Vagina (tissue), 2 donors: ENCODE measurements around the gene CADM2. TPM values are rescaled to one million over a fixed set of nuclear protein-coding genes. Genes with fewer than 3 reads are reported as not detected.

Experiments used
- DNase-seq, 2 donors: peaks; one replicate each; pipeline ENCODE4 v3.0.0-alpha.2; 2017; ENCODE audit errors: extremely low spot score in 2 of 2
- H3K27ac ChIP-seq: fragments of 200-600 bp; sonication (generic); one replicate; pipeline ENCODE4 v1.5.1; 2019
- H3K27me3 ChIP-seq: fragments of 200-600 bp; sonication (generic); one replicate; pipeline ENCODE4 v1.5.1; 2019
- H3K36me3 ChIP-seq, 2 donors: fragments of 200-600 bp; sonication (generic); one replicate each; pipeline ENCODE4 v1.5.1; 2017 to 2019
- H3K4me1 ChIP-seq: fragments of 200-600 bp; sonication (generic); one replicate; pipeline ENCODE4 v1.5.1; 2019
- H3K4me3 ChIP-seq, 2 donors: fragments of 200-600 bp; sonication (generic); 1 replicate in 1 of 2; 2 replicates in 1 of 2; pipeline ENCODE4 v1.5.1; 2016 to 2019
- H3K9me3 ChIP-seq: fragments of 200-600 bp; sonication (generic); one replicate; pipeline ENCODE4 v1.5.1; 2019
- POLR2A ChIP-seq, 2 donors: fragments of 450-650 bp; IDR thresholded peaks; one replicate each; pipeline ENCODE4 v1.6.1; 2017; ENCODE audit warnings: antibody characterized with exemption in 2 of 2, mild to moderate bottlenecking in 2 of 2, moderate library complexity in 2 of 2
- POLR2AphosphoS5 ChIP-seq, 2 donors: sonication (generic); formaldehyde crosslinking; IDR thresholded peaks; one replicate each; pipeline ENCODE4 v1.9.0; 2017; ENCODE audit warnings: antibody characterized with exemption in 2 of 2, mild to moderate bottlenecking in 2 of 2, low read depth in 1 of 2; ENCODE audit not compliant: insufficient read depth in 1 of 2
- intact Hi-C: fragments of 100-400 bp; cut with DNase I; formaldehyde crosslinking; loops from one replicate; pipeline ENCODE4 v1.15.1; 2023
- total RNA-seq: library from RNA; depleted of rRNA; stranded (reverse); fragments of >200 nt; gene quantifications from one replicate; pipeline ENCODE4 v1.2.3, GENCODE V29; 2016
- TF ChIP-seq, protein P1 (sequence below), 3 experiments: fragments of 450-650 bp in 2 of 3; fragments of 200-600 bp in 1 of 3; sonication (generic) in 1 of 3; IDR thresholded peaks; one replicate each; pipeline ENCODE4 v1.5.1; 2017 to 2019; ENCODE audit warnings: antibody characterized with exemption in 3 of 3, mild to moderate bottlenecking in 2 of 3, moderate library complexity in 2 of 3

Gene CADM2
- total RNA-seq, 1 donor from 2014 or later = 3.7 TPM

DNA sequence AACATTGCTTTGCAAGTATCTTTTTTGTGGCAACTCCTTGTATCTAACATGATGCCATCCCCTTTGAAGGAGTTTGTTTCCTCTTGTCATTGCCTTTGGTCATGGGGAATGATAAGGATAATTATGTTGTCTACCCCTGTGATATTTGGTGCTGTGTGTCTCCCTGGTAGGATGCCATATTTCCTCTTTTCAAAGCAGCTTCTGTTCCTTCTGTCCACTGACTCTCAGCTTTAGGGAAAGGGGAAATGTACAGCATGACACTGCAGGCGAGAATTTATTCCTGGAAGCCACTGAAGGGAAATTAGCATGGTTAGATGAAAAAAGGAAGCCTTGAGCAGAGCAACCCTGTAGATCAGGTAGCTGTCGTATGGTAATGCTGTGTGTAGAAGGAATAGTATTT, 576.7 kb downstream of the CADM2 start:
- Histone ChIP-seq H3K4me1 (no peaks in the 10 kb centered on the region), H3K9me3 (no peaks in the 10 kb centered on the region), H3K27me3 (no peaks in the 10 kb centered on the region), H3K4me3 (no peak overlapping the region), H3K27ac (no peak overlapping the region), H3K36me3 (no peaks in the 10 kb centered on the region)
- DNase-seq = no peak
- no peak for TF ChIP-seq POLR2A (IDR thresholded peaks at IDR 0.05)
- TF ChIP-seq, protein P1, sequence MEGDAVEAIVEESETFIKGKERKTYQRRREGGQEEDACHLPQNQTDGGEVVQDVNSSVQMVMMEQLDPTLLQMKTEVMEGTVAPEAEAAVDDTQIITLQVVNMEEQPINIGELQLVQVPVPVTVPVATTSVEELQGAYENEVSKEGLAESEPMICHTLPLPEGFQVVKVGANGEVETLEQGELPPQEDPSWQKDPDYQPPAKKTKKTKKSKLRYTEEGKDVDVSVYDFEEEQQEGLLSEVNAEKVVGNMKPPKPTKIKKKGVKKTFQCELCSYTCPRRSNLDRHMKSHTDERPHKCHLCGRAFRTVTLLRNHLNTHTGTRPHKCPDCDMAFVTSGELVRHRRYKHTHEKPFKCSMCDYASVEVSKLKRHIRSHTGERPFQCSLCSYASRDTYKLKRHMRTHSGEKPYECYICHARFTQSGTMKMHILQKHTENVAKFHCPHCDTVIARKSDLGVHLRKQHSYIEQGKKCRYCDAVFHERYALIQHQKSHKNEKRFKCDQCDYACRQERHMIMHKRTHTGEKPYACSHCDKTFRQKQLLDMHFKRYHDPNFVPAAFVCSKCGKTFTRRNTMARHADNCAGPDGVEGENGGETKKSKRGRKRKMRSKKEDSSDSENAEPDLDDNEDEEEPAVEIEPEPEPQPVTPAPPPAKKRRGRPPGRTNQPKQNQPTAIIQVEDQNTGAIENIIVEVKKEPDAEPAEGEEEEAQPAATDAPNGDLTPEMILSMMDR (IDR thresholded peaks at IDR 0.05) = no peak
- no peak for TF ChIP-seq POLR2AphosphoS5 (IDR thresholded peaks at IDR 0.05; ENCODE audit: insufficient read depth in 1 of 2, low read depth in 1 of 2)
- intact Hi-C loops = no loop called here

GRCh38 chr3:85539232-85539631, 580.4 kb downstream of the CADM2 start:
- Histone ChIP-seq H3K27ac (no peak overlapping the region), H3K36me3 (no peaks in the 10 kb centered on the region), H3K4me3 (no peak overlapping the region), H3K9me3 (no peaks in the 10 kb centered on the region), H3K27me3 (no peaks in the 10 kb centered on the region), H3K4me1 (no peaks in the 10 kb centered on the region)
- intact Hi-C loops = no loop called here
- no peak for TF ChIP-seq POLR2AphosphoS5 (IDR thresholded peaks at IDR 0.05; ENCODE audit: insufficient read depth in 1 of 2, low read depth in 1 of 2)
- no peak for TF ChIP-seq POLR2A (IDR thresholded peaks at IDR 0.05)
- TF ChIP-seq, protein P1 (IDR thresholded peaks at IDR 0.05) = no peak
- DNase-seq = no peak

DNA sequence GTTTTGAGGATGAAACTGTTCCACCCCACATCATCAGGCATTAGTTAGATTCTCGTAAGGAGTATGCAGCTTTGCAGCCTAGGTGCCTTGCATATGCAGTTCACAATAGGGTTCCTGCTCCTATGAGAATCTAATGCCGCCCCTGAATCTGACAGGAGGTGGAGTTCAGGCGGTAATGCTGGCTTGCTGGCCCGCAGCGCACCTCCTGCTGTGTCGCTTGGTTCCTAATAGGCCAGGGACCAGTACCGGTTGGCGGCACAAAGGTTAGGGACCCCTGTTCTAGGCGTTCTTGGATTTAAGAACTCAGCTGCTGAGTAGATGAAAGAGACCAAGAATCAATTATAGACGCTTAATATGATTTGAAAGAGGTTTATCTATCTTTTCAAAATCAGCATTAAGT, 595.4 kb downstream of the CADM2 start:
- intact Hi-C loops = no loop called here
- no peak for DNase-seq
- Histone ChIP-seq H3K27ac (no peak overlapping the region), H3K4me3 (no peak overlapping the region), H3K36me3 (no peaks in the 10 kb centered on the region), H3K9me3 (no peaks in the 10 kb centered on the region), H3K27me3 (no peaks in the 10 kb centered on the region), H3K4me1 (no peaks in the 10 kb centered on the region)
- TF ChIP-seq POLR2AphosphoS5 (IDR thresholded peaks at IDR 0.05; ENCODE audit: insufficient read depth in 1 of 2, low read depth in 1 of 2) (no peak), POLR2A (IDR thresholded peaks at IDR 0.05) (no peak)
- TF ChIP-seq, protein P1 (IDR thresholded peaks at IDR 0.05) = no peak

DNA sequence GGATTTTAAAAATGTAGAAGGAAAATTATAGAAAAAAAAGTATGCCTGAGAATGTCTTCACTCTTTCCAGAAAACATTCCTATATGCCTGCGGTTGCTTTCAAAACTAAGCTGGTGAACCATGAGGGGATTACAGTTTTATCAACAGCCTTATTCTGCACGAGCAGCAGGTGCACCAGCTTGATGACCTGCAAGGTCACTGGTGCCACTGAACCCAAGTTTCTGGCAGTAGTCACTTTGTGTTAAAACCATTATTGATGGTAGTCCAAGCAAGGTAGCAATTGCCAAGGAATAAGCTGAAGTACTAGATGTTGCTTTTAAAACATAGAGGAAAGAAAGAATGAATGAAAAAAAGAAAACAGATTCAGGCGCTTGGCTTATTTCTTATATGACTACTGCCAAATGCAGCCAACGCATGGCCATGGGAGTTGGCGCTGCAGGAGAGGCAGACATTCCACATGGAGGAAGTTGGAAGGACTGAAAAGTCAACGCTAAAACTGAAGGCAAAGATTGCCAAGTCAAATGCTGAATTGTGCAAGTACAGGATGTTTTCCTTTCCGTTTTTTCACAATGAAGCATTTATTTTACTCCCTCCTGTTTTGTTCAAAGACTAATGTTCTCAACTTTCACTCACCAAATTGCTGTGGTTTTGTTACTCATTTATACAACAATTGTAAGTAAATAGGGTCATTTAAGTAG, 601.4 kb downstream of the CADM2 start:
- Histone ChIP-seq H3K4me3 (no peak overlapping the region), H3K36me3 (no peaks in the 10 kb centered on the region), H3K27ac (no peak overlapping the region), H3K27me3 (no peaks in the 10 kb centered on the region), H3K9me3 (no peaks in the 10 kb centered on the region), H3K4me1 (no peaks in the 10 kb centered on the region)
- no peak for DNase-seq
- intact Hi-C loops = no loop called here
- TF ChIP-seq, protein P1 (IDR thresholded peaks at IDR 0.05) = no peak
- TF ChIP-seq POLR2A (IDR thresholded peaks at IDR 0.05) (no peak), POLR2AphosphoS5 (IDR thresholded peaks at IDR 0.05; ENCODE audit: insufficient read depth in 1 of 2, low read depth in 1 of 2) (no peak)

- Histone ChIP-seq H3K4me1 (no peaks in the 10 kb centered on the region), H3K36me3 (no peaks in the 10 kb centered on the region), H3K27ac (no peak overlapping the region), H3K27me3 (no peaks in the 10 kb centered on the region), H3K4me3 (no peak overlapping the region), H3K9me3 (no peaks in the 10 kb centered on the region)
- TF ChIP-seq POLR2AphosphoS5 (IDR thresholded peaks at IDR 0.05; ENCODE audit: insufficient read depth in 1 of 2, low read depth in 1 of 2) = no peak
- TF ChIP-seq POLR2A (IDR thresholded peaks at IDR 0.05) = no peak
- TF ChIP-seq, protein P1 (IDR thresholded peaks at IDR 0.05) = no peak
- DNase-seq = no peak
- intact Hi-C loops = no loop called here
Measured at GRCh38 chr3:85567071-85567676, 608.4 kb downstream of the CADM2 start.
